AG09309 (cell line): ENCODE measurements around the gene CCDC30.
"Not testable (repeated sequence)": the region's sequence is repeated elsewhere in the genome, so short reads cannot be mapped to it uniquely, and the experiment has no call there.

Experiments used
- DNase-seq: peaks from one replicate; pipeline ENCODE4 v3.0.0-alpha.2; 2010; ENCODE audit warnings: low read depth
- H3K4me3 ChIP-seq: 2 replicates; pipeline ENCODE4 v1.5.1; 2011; ENCODE audit warnings: mild to moderate bottlenecking, low read depth, low read length, moderate library complexity; ENCODE audit not compliant: control insufficient read depth
- TF ChIP-seq, protein P1 (sequence below): IDR thresholded peaks from 2 replicates; pipeline ENCODE4 v1.5.1; 2011; ENCODE audit warnings: mild to moderate bottlenecking, low read depth, low read length, inconsistent platforms; ENCODE audit not compliant: insufficient read depth, control insufficient read depth; ENCODE audit errors: missing control alignments

The CCDC30 gene

DNA sequence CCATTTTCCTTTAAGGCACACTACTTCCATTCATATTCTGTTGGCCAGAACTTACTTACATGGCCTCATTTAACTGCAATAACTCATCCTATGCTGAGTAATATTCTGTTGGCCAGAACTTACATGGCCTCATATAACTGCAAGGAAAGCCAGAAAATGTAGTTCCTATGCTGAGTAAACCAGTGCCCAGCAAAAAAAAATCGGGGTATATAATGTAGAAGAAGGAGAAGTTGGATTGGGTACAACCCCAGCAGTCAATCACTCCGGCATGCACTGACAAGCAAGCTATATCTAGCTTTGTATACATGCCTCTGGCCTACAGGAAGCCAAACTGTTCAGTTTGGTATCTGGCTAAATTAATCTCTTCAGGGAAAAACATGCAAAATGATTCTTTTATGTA, 155.8 kb downstream of the CCDC30 start:
- no peak overlapping the region for H3K4me3 ChIP-seq
- DNase-seq: no peak
- TF ChIP-seq, protein P1, sequence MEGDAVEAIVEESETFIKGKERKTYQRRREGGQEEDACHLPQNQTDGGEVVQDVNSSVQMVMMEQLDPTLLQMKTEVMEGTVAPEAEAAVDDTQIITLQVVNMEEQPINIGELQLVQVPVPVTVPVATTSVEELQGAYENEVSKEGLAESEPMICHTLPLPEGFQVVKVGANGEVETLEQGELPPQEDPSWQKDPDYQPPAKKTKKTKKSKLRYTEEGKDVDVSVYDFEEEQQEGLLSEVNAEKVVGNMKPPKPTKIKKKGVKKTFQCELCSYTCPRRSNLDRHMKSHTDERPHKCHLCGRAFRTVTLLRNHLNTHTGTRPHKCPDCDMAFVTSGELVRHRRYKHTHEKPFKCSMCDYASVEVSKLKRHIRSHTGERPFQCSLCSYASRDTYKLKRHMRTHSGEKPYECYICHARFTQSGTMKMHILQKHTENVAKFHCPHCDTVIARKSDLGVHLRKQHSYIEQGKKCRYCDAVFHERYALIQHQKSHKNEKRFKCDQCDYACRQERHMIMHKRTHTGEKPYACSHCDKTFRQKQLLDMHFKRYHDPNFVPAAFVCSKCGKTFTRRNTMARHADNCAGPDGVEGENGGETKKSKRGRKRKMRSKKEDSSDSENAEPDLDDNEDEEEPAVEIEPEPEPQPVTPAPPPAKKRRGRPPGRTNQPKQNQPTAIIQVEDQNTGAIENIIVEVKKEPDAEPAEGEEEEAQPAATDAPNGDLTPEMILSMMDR: no peak

DNA sequence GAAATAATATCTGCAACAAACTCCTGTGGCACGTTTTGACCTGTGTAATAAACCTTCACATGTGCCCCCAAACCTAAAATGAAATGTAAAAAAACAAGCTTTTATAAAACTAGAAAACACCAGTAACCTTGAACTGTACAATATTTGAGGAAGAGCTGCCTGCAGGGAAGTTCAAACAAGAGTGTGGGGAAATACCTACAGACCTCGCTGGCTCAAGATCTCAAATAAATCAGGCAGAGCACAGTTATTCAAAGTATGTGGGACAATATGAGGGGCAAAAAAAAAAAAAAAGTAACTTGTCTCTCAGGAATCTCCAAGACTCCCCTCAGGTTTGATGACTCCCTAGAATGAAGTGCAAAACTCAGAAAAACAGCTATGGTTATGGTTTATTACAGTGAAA, 157.2 kb downstream of the CCDC30 start:
- TF ChIP-seq, protein P1: no peak
- H3K4me3 ChIP-seq: no peak overlapping the region
- DNase-seq: no peak

DNA sequence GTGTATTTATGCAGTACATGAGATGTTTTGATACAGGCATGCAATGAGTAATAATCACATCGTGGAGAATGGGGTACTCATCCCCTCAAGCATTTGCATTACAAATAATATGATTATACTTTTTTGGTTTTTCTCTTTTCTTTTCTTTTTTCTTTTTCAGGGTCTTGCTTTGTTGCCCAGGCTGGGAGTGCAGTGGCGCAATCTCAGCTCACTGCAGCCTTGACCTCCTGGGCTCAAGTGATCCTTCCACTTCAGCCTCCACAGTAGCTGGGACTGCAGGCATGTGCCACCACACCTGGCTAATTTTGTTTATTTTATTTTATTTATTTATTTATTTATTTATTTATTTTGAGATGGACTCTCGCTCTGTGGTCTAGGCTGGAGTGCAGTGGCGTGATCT, 158.1 kb downstream of the CCDC30 start:
- DNase-seq, H3K4me3 ChIP-seq: not testable (repeated sequence)

DNA sequence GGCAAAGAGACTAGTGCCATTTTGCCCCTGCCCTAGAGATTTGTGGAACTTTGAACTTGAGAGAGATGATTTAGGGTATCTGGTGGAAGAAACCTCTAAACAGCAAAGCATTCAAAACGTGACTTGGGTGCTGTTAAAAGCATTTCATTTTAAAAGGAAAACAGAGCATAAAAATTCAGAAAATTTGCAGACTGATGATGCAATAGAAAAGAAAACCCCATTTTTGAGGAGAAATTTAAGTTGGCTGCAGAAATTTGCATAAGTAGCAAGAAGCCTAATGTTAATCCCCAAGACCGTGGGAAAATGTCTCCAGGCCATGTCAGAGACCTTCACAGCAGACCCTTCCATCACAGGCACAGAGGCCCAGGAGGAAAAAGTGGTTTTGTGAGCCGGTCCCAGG, 164.1 kb downstream of the CCDC30 start:
- not testable (repeated sequence) for H3K4me3 ChIP-seq, DNase-seq

DNA sequence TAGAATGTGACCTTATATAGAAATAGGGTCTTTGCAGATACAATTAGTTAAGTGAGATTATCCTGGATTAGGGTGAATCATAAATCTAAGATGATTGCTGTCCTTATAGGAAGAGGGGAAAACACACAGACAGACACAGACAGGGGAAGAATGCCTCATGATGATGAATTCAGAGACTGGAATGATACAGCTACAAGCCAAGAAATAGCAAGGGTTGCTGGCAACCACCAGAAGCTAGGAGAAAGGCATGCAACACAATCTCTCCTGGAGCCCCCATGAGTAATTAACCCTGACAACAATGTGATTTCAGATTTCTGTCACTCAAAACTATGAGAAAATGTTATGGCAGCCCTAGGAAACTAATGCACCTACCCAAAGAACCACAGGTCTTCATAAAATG, 176.0 kb downstream of the CCDC30 start:
- H3K4me3 ChIP-seq: no peak overlapping the region
- no peak for DNase-seq
- TF ChIP-seq, protein P1: no peak

DNA sequence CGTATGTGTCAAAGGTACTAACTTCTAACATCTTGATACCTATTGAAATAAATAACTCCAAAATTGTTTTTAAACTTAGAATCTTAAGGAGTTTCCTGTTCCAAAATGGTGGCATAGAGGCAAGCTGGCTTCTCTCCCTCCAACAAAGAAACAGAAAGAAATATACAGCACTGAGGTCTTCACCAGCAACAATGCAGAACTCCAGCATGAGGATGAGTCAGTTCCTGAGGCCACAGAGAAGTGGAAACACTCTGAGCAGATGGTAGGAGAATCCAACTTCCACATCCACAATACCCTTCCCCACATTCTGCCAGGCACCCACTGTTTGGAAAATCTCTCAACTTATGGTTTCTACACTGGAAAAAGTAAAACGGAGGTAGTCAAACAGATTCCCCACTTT, 183.0 kb downstream of the CCDC30 start:
- DNase-seq: no peak
- TF ChIP-seq, protein P1: no peak
- no peak overlapping the region for H3K4me3 ChIP-seq

DNA sequence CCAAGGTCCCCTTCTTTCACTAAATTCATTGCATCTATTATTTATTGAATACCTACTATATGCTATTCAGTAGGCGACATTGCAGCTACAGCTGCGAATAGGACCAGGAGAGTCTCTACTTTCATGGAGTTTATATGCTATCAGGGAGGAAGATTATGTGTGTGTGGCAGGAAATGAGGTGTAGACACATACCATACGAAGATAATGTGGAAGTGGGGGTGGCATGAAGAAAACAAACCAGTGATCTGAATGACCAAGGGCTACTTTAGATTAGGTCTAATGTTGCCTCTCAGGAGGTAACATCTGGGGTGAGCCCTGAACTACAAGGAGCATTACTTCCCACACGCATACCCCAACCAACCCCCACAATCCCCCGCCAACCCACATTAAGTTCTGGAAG, 194.1 kb downstream of the CCDC30 start:
- TF ChIP-seq, protein P1: no peak
- H3K4me3 ChIP-seq: no peak overlapping the region
- DNase-seq: no peak
